Islet of Langerhans (tissue), 1 donor: ENCODE data around the gene RANBP3L.
"Not testable (repeated sequence)": the region's sequence is repeated elsewhere in the genome, so short reads cannot be mapped to it uniquely, and the experiment has no call there.

Source experiments
- FAIRE-seq: peaks from one replicate; lab custom pipeline; 2011; peaks lifted over from hg19 to GRCh38; lab: Jason Lieb, UNC

Gene RANBP3L

DNA sequence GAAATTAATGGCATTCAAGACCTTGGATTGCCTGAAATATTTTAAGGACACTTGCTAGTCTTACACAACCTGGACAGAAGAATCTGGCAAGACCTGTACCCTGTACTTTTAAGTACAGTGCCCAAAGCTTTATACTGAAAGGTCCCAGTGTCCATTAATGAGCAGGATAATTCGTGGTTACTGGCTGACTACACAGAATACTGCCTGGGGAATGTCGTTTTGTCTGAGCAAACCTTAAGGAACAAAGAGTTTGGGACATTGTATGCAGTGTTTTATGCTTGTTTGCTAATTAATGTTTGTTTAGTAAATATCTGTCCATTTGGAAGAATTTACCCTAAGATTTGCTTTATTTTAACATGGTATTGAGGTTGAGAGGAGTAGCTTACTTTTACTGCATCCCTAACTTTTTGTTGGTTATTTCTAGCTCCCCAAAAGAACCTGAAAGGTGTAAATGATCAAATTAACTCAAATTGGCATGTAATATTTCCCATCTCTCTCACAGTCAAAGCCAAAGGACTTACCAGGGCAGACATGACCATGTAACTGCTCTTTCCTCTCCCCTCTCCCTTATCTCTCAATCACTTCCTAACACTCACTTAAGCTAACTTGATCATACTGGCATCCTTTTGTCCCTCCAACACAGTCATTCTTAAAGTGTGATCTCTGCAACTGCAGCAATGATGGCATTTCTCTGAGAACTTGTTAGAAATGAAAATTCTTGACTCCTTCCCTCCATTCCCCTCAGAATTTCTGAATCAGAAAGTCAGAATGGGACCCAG is 15.7 kb downstream of the RANBP3L start:
- FAIRE-seq = no peak

DNA sequence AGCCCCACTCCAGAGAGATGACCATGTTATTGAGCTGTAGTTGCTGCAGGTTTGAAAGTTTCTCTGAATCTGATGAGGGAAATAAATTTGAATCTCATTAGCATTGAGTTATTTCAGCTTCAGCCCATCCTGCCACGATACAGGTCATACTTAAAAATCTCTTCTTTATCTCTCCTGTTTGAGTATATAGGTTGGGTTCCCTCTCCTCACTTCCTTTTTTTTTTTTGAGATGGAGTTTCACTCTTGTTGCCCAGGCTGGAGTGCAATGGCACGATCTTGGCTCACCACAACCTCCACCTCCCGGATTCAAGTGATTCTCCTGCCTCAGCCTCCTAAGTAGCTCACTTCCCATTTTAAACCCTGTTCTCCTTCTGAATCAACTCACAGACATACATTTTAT is 17.9 kb downstream of the RANBP3L start:
- not testable (repeated sequence) for FAIRE-seq

DNA sequence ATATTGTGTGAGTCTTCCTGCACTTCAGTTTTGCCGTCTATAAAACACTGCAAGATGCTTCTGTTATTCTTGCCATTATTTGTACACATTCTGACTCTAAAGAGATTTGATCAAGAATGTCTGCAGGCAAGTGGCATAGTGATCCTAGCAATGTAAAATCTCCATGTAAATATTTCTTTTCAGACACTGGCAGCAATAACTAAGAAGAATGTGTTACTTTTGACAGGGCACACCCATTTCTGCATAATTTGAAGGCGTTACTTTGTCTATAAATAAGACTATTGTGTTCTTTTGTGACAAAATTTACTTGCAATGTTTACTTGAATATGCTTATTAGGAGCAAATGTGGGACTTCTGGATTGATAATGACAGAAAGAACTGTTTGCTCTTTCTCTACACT is 20.1 kb downstream of the RANBP3L start:
- no peak for FAIRE-seq

DNA sequence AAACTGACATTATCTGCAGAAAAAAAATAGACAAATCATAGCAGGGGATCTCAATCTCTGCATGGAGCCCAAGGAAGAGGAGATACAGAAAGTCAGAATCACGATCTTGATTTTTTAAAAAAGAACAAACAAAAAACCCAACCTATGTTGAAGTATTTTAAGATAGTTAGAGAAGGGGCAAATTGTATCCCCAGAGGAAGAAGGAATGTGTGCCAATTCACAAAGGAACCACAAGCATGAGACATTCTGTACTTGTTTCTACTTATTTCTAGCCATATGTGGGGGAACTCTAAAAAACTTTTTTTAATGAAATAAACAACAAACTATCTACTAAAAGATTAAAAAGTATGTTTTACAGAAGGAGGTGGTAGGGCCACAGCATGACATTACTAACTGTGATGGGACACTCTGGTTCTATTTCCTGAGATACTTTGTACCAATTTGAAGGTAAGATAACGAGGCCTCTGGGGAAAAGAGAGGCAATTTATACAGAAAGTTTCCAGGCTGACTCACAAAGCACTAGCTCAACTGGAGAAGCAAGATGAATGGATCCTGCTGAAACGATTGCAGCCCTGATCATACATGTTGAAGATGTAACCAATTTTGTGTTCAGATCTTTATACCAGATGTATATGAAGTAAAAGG is 22.5 kb downstream of the RANBP3L start:
- no peak for FAIRE-seq

DNA sequence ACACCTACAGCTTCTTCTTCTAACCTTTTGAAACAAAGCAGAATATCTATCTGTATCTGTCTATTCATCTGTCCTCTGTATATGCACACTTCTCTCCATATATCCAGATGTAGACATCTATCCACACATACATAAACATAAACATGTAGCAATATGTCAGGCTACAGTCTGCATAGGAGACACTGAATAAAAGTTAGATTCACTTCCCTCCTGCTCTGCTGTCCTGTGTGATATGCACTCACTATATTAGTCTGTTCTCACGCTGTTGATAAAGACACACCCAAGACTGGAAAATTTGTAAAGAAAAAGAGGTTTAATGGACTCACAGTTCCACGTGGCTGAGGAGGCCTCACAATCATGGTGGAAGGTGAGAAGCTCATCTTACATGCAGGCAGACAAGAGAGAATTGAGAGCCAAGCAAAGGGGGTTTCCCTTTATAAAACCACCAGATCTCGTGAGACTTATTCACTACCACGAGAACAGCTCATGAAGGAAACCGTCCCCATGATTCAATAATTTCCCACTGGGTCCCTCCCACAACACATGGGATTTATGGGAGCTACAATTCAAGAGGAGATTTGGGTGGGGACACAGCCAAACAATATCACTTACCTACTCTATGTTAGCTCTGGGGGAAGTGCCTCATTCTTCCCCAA is 24.1 kb downstream of the RANBP3L start:
- no peak for FAIRE-seq

DNA sequence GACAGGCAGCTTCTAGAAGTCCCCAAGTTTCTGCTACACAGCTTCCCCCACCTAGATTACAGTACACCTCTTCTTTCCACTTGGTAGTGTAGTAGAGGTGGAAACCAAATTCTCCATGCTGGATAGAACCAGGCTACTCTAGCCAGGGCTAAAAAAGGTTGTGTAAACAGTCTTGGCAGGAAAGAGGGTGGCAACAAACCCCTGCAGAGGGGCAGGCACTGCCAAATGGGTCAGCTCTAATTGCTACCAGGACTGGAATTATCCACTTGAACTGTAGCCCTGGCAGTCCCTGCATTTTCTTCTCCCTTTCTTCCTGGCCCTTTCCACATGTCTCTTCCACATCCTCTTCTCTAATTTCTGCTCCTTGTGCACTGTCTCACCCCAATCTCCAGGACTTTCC is 24.8 kb downstream of the RANBP3L start:
- no peak for FAIRE-seq

DNA sequence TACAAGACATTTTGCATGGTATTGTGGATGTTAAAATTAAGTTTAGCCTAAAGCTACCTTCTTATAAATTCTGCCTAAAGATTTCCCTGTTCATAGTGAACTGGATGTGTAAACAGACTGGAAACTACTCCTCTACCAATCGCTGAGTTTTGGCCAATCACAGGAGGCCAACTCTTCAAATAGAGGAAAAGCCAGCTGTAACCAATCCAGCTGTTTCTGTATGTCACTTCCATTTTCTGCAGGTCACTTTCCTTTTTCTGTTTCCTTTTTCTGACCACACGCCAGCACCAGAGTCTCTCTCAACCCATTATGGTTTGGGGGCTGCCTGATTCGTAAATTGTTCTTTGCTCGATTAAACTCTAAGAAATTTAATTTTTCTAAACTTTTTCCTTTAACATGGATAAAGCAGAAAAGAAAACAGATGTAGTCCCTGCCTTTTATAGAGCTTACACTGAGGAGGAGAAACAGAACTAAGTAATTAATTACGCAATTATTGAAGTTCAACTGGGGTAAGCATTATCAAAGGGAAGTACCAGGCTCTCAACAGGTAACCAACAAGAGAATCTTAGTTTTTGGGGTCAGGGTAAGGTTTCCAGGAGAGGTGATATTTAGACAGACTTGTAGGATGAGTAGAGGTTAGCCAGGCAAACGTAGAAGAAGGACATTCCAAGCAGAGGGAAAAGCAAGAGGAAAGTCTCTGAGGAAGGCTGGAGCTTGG is 27.7 kb downstream of the RANBP3L start:
- FAIRE-seq = no peak

DNA sequence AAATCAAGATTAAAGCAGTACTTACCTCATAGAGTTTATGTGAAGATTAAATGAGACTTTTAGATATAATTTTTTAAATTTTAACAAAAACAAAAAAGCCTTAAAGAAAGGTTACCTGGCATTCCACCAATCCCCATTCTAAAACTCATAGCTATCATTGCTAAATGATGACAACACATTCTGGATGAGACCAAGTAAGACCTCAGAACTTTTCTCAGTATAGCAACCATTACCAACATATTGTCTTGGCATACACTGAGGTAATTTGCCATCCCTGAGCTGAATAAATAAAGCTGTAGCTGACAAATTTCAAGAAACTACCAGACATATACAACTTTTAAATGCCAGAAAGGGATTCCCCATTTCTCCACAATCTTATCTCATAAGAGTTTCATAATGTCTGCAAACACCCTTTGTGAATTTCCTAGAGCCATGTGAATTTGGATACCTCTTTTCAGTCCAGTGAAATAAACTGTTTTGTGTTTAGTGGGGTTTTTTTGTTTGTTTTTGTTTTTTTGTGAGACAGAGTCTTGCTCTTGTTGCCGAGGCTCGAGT is 29.5 kb downstream of the RANBP3L start:
- peak; percentile 45 for FAIRE-seq

DNA sequence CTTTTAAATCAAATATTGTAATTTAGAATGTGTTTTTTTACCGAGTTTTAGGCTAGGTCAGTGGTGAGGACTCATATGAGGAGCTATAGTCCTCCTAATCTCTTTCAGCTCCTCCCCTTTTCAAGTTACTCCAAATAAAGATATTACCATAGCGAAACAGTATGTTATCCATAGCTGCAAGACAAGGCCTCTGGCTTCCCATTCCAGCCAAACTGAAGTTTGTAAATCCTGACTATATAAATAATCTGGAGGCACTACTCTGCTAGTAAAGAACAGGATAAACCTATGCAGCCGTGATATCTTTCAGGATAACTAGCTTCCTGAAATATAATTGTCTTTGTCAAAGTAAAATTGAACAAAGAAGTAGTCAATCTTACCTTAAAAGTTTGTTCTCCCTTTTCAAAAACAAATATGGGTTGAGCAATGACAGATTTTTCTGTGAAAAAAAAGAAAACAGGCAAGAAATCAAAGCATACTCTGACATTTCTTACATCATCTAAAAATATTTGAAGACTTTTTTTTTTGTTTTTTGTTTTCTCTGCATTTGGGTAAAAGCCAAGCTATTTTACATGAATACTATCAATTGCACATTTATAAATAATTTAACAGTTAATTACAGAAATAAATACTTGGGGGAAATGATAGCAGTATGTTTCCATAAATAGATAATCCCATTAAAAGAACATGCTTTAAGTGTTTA is 30.7 kb downstream of the RANBP3L start:
- FAIRE-seq = no peak

DNA sequence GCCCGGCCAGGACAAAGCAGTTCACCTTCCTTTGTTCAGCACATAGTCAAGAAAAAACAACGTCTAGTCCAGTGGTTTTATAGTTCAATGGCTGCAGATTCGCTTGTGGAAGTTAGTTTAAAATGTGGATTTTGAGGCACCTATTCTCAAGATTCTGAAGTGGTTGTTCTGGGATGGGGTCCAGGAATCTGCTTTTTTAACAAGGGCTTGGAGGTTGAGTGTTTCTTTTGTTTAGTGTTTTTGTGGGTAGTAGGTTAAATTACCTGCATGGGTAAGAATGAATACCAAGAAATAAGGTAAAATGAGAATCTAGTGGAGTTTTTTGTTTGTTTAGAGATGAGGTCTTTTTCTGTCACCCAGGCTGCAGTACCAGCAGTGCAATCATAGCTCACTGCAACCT is 31.5 kb downstream of the RANBP3L start:
- FAIRE-seq = no peak

DNA sequence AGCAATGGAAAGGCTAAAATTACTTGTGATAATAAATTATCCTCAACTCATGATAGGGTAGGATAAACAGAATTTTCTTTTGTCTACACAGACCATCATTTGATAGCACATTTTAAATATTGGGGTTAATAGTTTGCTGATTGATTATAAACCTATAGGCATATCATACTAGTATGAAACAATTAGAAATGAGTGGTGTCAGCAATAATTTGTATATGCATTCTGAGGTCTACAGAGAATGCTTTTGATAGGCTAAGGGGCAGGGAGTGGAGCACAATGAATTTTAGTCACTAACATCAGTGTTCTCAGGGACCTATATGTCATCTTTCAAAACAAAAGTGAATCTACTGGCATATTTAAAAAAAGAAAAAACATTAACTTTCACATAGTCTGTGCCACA is 32.2 kb downstream of the RANBP3L start:
- no peak for FAIRE-seq

DNA sequence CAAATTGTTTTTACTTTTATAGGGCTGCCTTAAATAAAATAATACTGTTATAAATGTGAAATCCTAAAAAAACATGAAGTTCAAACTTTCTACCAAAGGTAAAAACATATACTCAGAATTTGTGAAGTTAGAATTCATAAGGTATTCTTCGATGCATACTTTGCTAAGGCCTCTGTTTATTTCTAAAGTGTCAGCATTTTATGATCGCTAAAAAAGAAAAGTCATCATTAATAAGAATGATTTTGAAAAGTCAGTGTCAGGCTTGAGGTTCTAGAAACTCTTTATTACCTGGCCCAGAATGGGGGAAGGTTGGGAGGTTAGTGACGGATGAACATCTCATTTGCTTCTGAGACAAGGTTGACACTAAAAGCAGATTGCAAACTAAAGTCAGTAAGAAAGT is 33.8 kb downstream of the RANBP3L start:
- FAIRE-seq = no peak

DNA sequence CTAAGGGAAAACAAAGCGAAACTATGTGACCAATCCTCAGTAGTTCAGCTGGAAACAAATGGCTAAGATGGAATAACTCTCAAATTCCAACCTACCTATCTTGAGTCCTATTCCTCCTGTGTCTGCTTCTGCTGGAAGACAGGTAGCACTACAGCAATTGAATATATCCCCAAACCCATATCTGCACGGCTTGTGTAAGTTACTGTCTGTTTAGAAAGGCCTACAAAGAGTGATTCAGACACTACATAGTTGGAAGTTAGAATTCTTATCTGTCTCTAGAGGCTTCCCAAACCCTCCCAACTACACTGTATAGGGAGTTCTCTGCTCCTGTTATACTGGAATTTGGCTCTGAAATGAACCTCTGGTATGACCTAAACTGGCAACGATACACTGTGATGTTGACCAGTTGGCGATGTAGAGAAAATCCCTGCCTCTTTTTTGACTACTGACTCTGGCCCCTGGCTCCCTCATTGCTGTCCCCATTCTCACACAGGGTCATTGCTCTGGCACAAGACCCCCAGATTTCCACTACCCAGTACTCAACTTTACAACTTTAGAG is 37.4 kb downstream of the RANBP3L start:
- no peak for FAIRE-seq

DNA sequence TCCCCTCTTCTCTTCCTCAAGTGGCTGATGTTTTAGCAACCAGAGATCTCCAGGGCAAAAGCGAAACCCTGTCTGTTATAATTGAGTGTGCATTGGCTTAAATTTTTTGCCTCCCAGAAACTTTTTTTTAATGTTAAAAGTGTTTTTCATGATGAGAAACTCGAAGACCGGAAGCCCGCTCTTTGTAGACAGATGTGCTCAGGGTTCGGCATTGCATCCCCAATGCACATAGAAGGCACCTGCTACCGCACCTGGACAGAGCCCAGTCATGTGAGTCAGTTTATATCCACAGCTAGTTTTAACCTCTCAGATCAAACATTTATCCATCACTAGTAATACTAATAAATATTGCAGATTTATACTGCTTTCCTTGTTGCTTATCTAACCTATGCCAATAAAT is 40.5 kb downstream of the RANBP3L start:
- no peak for FAIRE-seq

DNA sequence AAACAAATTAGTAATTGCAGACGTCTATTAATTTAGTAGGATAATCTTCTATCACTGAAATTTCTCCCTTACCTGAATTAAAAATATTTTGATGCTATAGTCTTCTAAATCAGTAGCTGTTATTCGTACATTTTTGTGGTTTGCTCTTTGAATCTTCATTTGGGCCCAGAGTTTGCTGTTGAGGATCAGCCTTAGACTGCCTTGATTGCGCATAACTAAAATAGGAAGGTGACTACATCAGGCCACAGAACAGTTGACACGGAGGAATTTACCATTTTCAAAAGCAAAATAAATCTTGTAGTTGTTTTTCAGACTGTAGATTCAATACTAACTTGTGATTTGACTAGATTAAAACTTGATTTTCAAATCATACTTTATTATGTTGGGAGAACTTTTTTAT is 48.1 kb downstream of the RANBP3L start:
- FAIRE-seq = no peak

DNA sequence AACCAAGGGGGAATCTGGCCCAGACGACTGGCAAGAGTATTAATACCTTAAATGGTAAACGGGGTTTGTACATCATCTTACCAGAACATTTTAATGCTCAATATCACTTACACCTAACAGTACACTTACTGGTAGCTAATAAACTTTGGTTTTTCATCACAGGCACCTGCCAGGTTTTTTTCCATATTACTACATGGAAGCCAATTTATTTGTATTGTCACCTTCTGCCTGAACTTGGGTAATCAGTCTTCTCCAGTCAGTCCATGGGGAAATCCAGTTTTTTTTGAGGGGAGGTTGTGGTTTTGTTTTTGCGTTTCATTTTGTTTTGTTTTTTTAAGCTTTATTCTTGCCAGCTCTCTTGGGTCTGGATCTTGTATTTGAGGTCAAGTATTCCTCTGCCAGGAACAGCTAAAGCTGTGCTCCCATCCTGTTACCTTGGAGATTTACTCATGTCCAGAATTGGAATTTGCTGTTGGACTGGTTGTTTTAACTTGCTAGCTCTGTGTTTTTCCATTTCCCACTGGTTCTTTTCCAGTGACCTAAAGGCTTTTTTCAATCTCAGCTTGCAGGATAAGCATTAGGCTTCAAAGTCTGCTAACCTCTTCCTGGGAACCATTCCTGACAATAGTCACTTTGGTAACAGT is 48.9 kb downstream of the RANBP3L start:
- no peak for FAIRE-seq

DNA sequence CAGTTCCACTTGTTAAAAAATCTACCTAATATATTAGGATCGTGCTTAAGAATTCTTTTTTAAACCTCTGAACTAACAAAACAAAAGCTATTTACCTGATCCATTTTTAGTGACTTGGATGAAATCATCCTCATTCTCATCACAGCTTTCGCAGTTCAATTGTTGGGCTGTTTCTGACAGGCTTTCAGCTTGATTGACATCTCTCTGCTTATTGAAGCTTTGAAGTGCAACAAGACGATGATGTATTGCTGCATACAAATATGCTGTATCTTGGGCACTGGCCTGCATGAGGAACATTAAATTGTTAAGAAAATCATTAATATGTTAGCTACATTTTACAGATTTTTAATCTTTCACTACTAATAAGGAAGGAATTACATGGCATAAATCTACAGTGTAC is 50.5 kb downstream of the RANBP3L start:
- FAIRE-seq = no peak

DNA sequence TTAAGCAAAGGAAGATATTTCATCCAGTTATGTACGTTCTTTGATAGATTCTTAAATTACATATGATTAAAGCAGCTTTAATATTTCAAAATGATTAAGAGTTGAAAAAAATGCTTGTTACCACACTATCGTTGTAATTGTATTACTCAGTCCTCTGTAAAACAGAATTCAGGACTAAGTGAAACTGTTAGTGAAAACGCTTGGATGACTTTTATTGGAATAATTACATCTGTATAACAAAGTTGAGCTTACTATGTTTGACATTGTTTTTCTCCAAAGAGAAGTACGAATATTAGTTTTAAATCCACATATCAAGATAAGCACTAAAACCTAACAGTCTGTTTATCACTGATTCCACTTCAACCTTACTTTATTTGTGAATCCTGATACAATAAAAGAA is 51.3 kb downstream of the RANBP3L start:
- FAIRE-seq = no peak

DNA sequence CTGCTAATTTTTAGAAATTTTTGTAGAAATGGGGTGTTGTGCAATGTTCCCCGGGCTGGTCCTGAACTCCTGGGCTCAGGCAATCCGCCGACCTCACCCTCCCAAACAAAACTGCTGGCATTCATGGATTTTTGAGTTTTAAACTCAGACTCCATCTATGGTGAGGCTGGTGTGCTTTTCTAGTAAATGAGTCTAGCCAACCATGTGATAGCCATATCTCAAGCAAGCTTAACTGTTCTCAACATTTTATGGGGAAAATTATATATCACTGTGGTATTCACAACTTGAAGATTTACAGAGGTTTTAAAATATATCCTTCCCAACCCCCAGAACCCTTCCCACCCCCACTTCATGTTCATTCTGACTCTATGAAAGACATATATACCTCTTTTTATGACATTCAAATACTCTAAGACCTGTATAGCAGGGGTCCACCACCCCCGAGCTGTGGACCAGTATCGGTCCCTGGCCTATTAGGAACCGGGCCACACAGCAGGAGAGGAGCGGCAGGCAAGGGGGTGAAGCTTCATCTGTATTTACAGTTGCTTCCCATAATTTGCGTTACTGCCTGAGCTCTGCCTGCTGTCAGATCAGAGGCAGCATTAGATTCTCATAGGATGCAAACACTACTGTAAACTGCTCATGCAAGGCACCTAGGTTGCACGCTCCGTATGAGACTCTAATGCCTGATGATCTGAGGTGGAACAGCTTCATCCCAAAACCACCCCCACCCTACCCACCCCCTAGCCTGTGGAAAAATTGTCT is 55.5 kb downstream of the RANBP3L start:
- FAIRE-seq = no peak

DNA sequence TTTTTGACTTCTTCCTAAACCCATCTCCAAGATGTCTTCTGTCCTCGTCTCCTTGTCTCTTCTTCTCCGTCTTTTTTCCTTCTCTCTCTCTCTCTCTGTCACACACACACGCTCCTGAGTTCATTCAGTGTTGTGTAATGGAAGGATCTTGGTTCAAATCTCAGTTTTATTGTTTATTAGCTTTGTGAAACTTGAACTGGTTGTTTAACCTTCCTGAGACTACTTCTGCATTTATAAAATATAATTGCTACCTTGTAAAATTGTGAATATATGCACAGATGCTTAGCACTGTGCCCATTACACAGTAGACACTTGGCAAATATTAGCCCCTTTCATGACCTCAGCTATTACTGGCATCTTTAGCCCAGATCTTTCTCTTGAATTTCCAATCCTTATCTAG is 57.6 kb downstream of the RANBP3L start:
- no peak for FAIRE-seq
